ENCODE measurements around the gene SLC6A19. TPM values are rescaled to one million over a fixed set of nuclear protein-coding genes. Genes with fewer than 3 reads are reported as not detected.

Gene SLC6A19
- total and polyA plus RNA-seq, 9 donors, result 0.08 to 1.5 TPM; not detected in 7

DNA sequence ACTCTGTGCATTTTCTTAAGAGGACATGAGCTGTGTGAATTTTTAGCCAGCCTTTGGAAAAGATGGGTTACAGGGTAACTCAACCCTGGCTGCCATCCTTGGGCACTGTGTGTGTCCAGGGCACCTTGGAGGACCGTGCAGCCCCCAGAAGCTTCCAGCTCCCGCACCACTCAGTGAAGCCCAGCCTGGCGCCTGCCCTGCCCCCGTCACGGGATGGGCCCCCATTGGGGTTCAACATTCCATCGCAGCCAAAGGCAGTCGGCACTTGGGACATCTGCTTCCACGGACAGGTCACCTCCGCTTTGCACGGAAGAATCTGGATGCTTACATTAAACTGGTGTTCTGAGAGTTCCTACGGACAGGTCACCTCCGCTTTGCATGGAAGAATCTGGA lies 21.9 kb downstream of the SLC6A19 start:
- WGBS, 3 donors, result 77 to 85% (median 81%) methylated on average over 12 of the region's 12 CpGs
- H3K27me3 ChIP-seq, result no peaks in the 10 kb centered on the region
- no peak overlapping the region for H3K4me3 ChIP-seq
- no peaks in the 10 kb centered on the region for H3K4me1 ChIP-seq (ENCODE audit: insufficient read depth)
- H3K27ac ChIP-seq, result no peak overlapping the region
- H3K36me3 ChIP-seq, result no peaks in the 10 kb centered on the region
- DNase-seq, result no peak
- TF ChIP-seq POLR2A (IDR thresholded peaks at IDR 0.05) (no peak), EP300 (IDR thresholded peaks at IDR 0.05) (no peak)
- TF ChIP-seq, protein P1, sequence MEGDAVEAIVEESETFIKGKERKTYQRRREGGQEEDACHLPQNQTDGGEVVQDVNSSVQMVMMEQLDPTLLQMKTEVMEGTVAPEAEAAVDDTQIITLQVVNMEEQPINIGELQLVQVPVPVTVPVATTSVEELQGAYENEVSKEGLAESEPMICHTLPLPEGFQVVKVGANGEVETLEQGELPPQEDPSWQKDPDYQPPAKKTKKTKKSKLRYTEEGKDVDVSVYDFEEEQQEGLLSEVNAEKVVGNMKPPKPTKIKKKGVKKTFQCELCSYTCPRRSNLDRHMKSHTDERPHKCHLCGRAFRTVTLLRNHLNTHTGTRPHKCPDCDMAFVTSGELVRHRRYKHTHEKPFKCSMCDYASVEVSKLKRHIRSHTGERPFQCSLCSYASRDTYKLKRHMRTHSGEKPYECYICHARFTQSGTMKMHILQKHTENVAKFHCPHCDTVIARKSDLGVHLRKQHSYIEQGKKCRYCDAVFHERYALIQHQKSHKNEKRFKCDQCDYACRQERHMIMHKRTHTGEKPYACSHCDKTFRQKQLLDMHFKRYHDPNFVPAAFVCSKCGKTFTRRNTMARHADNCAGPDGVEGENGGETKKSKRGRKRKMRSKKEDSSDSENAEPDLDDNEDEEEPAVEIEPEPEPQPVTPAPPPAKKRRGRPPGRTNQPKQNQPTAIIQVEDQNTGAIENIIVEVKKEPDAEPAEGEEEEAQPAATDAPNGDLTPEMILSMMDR (IDR thresholded peaks at IDR 0.05), result no peak
- intact Hi-C loops (cut with DNase I), result no loop called here
- no peaks in the 10 kb centered on the region for H3K9me3 ChIP-seq

DNA sequence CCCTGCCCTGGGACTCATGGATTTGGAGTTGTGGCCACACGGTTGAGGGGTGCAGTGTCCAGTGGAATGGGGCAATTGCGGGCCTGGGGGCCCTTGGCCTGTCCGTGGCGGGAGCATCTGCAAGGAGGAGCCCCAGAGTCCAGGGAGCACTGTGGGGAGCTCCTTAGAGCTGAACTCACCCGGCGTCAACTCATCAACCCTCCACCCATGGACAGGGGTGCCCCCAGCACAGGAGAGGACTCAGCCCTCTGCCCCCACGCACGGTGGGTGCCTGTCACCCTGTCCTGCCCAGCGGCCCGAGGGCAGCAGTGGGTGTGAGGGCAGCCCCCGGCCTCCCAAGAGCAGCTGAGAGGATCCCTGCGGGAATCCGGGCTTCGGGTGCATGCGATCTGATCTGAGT lies 23.2 kb downstream of the SLC6A19 start:
- intact Hi-C loops (cut with DNase I), result no loop called here
- WGBS, 3 donors, result 86 to 87% (median 86%) methylated on average over 15 of the region's 15 CpGs
- DNase-seq, result no peak
- Histone ChIP-seq H3K9me3 (no peaks in the 10 kb centered on the region), H3K36me3 (no peaks in the 10 kb centered on the region), H3K4me1 (ENCODE audit: insufficient read depth) (no peaks in the 10 kb centered on the region), H3K27ac (no peak overlapping the region), H3K4me3 (no peak overlapping the region), H3K27me3 (no peaks in the 10 kb centered on the region)
- TF ChIP-seq, protein P1 (IDR thresholded peaks at IDR 0.05), result no peak
- no peak for TF ChIP-seq POLR2A (IDR thresholded peaks at IDR 0.05)
- TF ChIP-seq EP300 (IDR thresholded peaks at IDR 0.05), result no peak

DNA sequence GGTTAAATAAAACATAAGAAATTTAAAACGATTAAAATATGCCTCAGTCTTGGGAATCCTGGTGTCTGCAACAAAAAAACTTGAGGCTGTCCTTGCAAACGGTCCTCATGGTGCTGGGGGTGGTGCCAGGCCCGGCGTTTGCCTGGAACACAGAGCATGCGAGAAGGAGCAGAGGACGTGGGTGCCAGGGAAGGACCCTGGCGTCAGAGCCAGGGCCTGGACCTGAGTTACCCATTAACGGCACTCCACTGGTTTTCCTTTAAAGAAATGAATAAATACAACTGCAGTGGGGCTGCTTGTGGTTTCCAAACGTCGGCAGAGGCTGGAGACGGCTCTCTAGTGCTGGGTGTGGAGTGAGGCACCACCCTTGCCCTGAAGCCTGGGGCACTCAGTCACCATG lies 23.7 kb downstream of the SLC6A19 start, which contains the start of gene SLC6A18:
Gene SLC6A18, plus strand, starts transcription at position 301 of the 400 bp plus-strand sequence. Its CDS starts 97 bp downstream, at position 398.
- H3K9me3 ChIP-seq, result no peaks in the 10 kb centered on the region
- DNase-seq, result no peak
- intact Hi-C loops (cut with DNase I), result no loop called here
- TF ChIP-seq, protein P1 (IDR thresholded peaks at IDR 0.05), result no peak
- TF ChIP-seq EP300 (IDR thresholded peaks at IDR 0.05) (no peak), POLR2A (IDR thresholded peaks at IDR 0.05) (no peak)
- WGBS, 3 donors, result 69 to 79% (median 73%) methylated on average over 11 of the region's 11 CpGs
- H3K27me3 ChIP-seq, result no peaks in the 10 kb centered on the region
- no peaks in the 10 kb centered on the region for H3K4me1 ChIP-seq (ENCODE audit: insufficient read depth)
- no peaks in the 10 kb centered on the region for H3K36me3 ChIP-seq
- no peak within 1 kb of the TSS for H3K4me3 ChIP-seq
- no peak within 1 kb of the TSS for H3K27ac ChIP-seq

DNA sequence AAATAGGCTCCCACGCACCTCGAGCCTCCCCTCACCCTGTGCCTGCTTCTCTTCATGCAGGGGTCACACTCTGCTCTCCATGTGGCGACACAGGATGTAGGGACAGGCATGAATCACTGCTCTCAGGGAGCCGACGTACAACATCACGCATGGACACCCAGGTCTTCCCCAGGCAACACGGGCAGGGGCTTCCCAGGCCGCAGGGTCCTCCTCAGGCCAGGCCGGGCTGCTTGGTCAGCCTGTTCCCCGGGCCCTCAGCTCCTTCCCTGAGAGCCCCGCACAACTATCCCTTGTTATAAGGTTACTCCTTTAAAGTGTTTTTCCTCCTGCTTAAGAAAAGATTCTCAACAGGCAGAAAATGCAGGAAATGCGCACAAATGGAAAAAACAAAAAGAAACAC lies 24.8 kb downstream of the SLC6A19 start:
- intact Hi-C loops (cut with DNase I), result no loop called here

More for the DNA sequence above, 24.8 kb downstream of the SLC6A19 start:
- Histone ChIP-seq H3K4me3 (no peak overlapping the region), H3K36me3 (no peaks in the 10 kb centered on the region), H3K4me1 (ENCODE audit: insufficient read depth) (no peaks in the 10 kb centered on the region), H3K9me3 (no peaks in the 10 kb centered on the region), H3K27me3 (no peaks in the 10 kb centered on the region), H3K27ac (no peak overlapping the region)
- DNase-seq, result no peak
- 71 to 74% (median 71%) methylated on average over 12 of the region's 12 CpGs for whole genome bisulfite sequencing, 3 donors
- TF ChIP-seq POLR2A (IDR thresholded peaks at IDR 0.05) (no peak), EP300 (IDR thresholded peaks at IDR 0.05) (no peak)
- TF ChIP-seq, protein P1 (IDR thresholded peaks at IDR 0.05), result no peak
